Stimulated activated naive CD8-positive, alpha-beta T cell treated with anti-CD3 and anti-CD28 coated beads, Interleukin-15, amount 100 ng/mL, for 72 hours (primary cell): Measurements from ENCODE around the gene AHCYL2.

ENCODE experiments used
- ATAC-seq: fragments of 150-1000 bp; cut with Tn5 transposase; 2 replicates; pipeline ENCODE4 v1.10.0; 2021; ENCODE audit warnings: mild to moderate bottlenecking, moderate library complexity
- DNase-seq, 2 donors: peaks; one replicate each; pipeline ENCODE4 v3.0.0; 2021 to 2022
- H3K27ac Mint-ChIP-seq, 2 donors: one replicate each; pipeline ENCODE4 v1.8.0; 2022; ENCODE audit warnings: mild to moderate bottlenecking in 2 of 2, mixed read lengths in 2 of 2, moderate library complexity in 2 of 2
- H3K27me3 Mint-ChIP-seq: one replicate; pipeline ENCODE4 v1.8.0; 2022; ENCODE audit warnings: mixed read lengths
- H3K4me1 Mint-ChIP-seq: one replicate; pipeline ENCODE4 v1.8.0; 2022; ENCODE audit warnings: mild to moderate bottlenecking, mixed read lengths
- H3K4me3 Mint-ChIP-seq, 2 donors: one replicate each; pipeline ENCODE4 v1.8.0; 2022; ENCODE audit warnings: mild to moderate bottlenecking in 2 of 2, mixed read lengths in 2 of 2, moderate library complexity in 1 of 2
- H3K9me3 Mint-ChIP-seq, 2 donors: one replicate each; pipeline ENCODE4 v1.8.0; 2022; ENCODE audit warnings: mixed read lengths in 2 of 2

AHCYL2 gene

DNA sequence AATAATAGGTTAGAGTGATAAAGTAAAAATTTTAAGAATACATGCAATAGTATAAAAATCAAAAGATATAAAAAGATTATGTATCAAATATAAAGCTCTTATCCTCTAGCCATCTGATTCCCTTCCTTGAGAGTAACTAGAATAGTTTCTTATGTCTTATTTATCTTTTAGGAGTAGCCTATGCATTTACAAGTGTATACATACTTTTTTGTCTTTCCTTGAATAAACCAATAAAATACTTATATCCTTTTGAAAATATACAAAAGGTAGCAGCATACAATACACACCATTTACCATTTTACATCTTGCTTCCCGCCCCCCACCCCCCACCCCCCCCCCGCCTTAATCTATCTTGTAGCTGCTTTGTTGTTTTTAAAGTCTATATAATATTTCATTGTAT is 31.4 kb downstream of the AHCYL2 start:
- Mint-ChIP-seq H3K4me3 (no peak overlapping the region), H3K27ac (no peak overlapping the region), H3K4me1 (peaks cover 22% of the 10 kb centered on the region), H3K9me3 (no peaks in the 10 kb centered on the region), H3K27me3 (no peaks in the 10 kb centered on the region)
- DNase-seq (no peak), ATAC-seq (no peak)

DNA sequence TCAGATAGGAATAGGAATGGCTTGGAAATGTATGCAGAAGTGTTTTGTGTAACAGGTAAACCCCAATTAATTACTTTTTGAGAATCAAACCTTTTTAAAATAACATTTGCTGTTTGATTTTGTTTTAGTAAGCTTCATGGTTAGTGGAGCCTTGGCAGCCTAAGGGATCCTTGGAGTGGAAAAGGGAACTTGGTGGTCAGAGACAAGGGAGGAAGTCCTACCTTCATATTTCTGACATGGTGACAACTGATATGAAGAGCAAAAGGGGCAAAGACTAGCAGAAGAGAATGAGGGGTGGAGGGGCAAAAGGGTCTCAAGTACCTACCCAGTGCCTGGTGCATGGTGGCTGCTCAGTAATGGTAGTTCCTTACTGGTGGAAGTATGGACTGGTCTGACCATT is 32.3 kb downstream of the AHCYL2 start:
- Mint-ChIP-seq H3K4me3 (no peak overlapping the region), H3K27ac (no peak overlapping the region), H3K27me3 (no peaks in the 10 kb centered on the region), H3K4me1 (peaks cover 22% of the 10 kb centered on the region), H3K9me3 (no peaks in the 10 kb centered on the region)
- DNase-seq (no peak), ATAC-seq (no peak)

DNA sequence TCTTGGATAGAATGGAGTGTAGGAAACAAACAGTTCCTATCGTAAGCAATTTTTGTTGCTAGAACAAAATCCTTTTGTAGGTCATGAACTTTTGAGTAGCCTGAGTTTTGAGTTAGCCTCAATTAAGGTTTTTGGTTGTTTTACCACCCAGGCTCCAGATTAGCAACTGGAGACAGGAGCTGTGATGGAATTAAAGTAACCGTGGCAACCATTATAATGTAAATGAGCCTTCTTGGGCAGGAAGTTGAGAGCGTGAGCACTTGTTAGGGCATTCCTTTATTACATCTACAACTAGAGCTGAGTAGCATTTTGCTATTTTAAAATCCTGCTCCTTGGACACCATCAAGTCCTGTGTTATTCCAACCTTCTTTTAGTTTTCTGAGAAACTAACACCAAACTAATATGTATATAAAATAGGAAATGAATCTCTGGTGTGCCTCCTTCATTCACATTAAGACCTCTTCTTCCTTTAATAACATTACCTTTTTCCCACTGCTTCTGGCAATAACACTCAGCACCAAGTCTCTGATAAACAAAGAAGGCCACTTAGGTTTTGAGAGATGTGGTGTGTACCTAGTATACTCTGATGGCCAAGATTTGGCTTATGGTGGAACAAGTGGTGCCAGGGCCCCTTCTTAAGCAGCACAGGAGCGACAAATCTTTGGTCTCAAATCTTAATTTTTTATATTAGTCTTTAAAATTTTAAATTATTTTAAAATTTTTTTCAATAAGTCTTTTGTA is 34.0 kb downstream of the AHCYL2 start:
- H3K4me3 Mint-ChIP-seq, result peak overlapping the region; percentile 20 to 60

DNA sequence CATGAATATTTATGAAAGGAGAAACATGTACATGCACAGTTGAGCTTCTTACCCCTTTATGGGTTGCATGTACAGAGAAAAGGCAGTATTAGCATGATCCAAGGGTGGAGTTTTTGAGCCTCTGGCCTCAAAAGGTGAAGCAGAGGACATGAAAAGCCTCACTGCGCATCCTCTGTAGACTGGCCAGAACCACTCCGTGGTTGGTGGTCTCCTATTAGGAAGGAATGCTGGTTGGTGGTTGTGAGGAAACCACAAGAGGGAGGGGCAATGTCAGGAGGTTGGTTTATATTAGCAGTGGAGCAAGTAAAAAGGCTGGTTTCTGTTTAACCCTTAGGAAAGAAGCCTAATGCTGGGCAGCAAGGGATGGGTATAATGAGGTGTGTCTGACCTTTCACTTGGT is 37.5 kb downstream of the AHCYL2 start:
- Mint-ChIP-seq H3K4me1 (peaks cover 22% of the 10 kb centered on the region), H3K9me3 (no peaks in the 10 kb centered on the region), H3K27ac (peak overlapping the region in 1 of 2 donors; percentile 4), H3K4me3 (peak overlapping the region; percentile 6 to 64), H3K27me3 (no peaks in the 10 kb centered on the region)
- DNase-seq (peak in 1 of 2 donors; percentile 29), ATAC-seq (peak; percentile 52)

More for the DNA sequence above, 34.0 kb downstream of the AHCYL2 start:
- Mint-ChIP-seq H3K9me3 (no peaks in the 10 kb centered on the region), H3K27ac (no peak overlapping the region), H3K4me1 (peaks cover 22% of the 10 kb centered on the region), H3K27me3 (no peaks in the 10 kb centered on the region)
- ATAC-seq (no peak), DNase-seq (no peak)

DNA sequence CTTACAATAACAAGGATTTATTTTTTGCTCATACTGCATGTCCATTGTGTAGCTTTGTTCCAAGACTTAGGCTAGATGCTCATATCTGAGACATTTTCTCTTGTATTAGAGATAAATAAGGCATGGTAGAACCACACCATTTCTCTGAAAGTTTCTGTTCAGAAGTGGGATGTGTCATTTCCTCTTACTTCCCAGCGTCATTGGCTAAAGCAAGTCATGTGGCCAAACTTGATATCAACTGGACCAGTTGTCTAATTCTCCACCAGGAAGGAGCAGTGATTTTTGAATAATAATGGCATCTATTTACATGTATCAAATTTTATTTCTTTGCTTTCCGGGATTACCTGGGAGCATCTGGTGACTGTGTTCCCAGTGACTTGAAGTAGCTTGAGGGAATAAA is 38.3 kb downstream of the AHCYL2 start:
- no peak for ATAC-seq
- Mint-ChIP-seq H3K4me3 (no peak overlapping the region), H3K4me1 (peaks cover 28% of the 10 kb centered on the region)

DNA sequence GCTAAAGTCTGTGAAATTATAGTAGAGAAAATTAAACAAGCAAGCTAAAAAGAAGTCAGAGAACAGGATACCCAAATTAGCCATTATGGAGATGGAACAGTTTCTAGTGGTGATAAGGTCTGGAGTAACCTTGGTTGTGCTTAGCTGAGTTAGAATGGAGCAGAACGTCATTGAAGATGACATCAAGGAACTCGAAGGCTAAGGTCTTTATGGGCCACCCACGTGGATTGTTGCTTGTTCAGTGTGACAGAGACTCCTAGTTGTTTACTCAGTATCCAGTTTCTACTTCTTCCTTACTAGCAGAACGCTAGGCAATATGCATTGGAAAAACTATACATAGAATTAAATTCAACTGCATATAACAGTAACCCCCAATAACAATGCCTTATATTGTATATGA is 39.7 kb downstream of the AHCYL2 start:
- H3K9me3 Mint-ChIP-seq, result no peaks in the 10 kb centered on the region
- H3K27ac Mint-ChIP-seq, result no peak overlapping the region
- no peak for ATAC-seq
- no peak for DNase-seq
- H3K27me3 Mint-ChIP-seq, result no peaks in the 10 kb centered on the region
- peaks cover 16% of the 10 kb centered on the region for H3K4me1 Mint-ChIP-seq
- no peak overlapping the region for H3K4me3 Mint-ChIP-seq

More for the DNA sequence above, 38.3 kb downstream of the AHCYL2 start:
- Mint-ChIP-seq H3K9me3 (no peaks in the 10 kb centered on the region), H3K27ac (no peak overlapping the region), H3K27me3 (no peaks in the 10 kb centered on the region)
- no peak for DNase-seq

DNA sequence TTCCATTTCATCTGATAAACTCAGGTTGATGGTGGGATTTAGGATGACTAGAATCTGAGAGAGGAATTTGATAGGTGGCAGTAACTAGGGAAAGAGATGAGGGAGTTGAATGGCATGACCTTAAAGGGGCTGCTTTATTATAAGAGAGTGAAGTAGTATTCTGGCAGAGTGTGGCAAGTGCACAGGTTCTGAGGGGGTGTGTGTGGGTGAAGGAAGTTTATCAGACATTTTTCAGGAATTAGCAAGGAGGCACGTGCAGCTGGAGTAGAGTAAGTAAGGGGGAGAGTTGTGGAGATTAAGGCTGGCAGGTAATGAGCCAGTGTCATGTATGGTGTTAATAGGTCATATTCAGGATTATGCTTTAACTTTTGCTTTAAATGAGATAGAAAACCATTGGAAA is 40.5 kb downstream of the AHCYL2 start:
- DNase-seq, result no peak
- peaks cover 8% of the 10 kb centered on the region for H3K4me1 Mint-ChIP-seq
- H3K27me3 Mint-ChIP-seq, result no peaks in the 10 kb centered on the region
- no peak for ATAC-seq
- no peak overlapping the region for H3K4me3 Mint-ChIP-seq
- H3K9me3 Mint-ChIP-seq, result no peaks in the 10 kb centered on the region
- no peak overlapping the region for H3K27ac Mint-ChIP-seq

DNA sequence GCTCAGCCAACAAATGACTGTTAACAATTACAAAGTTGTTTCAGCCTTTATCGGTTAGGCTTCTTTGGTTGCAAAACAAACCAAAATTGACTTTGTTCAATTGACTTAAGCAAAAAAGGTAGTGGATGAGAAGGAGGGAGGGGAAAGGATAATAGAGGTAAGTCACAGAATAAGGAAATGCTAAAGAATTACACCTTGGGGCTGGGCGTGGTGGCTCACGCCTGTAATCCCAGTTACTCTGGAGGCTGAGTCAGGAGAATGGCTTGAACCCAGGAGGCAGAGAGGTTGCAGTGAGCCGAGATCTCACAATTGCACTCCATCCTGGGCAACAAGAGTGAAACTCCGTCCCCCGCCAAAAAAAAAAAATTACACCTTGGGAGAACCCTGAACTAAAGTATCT is 41.4 kb downstream of the AHCYL2 start:
- no peak for DNase-seq
- Mint-ChIP-seq H3K4me1 (peaks cover 12% of the 10 kb centered on the region), H3K27me3 (no peaks in the 10 kb centered on the region), H3K27ac (no peak overlapping the region), H3K4me3 (no peak overlapping the region), H3K9me3 (no peaks in the 10 kb centered on the region)
- ATAC-seq, result no peak

DNA sequence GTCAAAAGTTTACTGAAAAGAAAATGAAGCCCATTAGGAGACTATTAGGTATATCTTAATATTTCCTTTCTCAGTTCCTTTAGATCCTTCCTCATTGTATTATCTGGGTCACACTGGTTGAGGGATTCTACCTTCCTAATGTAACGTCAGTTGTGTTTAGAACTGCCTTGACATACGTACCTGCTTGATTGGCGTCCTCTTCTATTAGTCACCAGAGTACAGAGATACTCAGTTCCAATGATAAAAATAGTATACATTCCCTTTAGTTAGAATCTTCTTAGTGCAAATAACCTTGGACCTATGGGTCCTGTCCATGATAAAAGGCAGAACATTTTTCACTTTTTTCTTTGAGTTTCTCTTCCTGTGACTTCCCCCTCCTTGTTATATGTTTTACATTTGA is 45.2 kb downstream of the AHCYL2 start:
- ATAC-seq, result no peak

DNA sequence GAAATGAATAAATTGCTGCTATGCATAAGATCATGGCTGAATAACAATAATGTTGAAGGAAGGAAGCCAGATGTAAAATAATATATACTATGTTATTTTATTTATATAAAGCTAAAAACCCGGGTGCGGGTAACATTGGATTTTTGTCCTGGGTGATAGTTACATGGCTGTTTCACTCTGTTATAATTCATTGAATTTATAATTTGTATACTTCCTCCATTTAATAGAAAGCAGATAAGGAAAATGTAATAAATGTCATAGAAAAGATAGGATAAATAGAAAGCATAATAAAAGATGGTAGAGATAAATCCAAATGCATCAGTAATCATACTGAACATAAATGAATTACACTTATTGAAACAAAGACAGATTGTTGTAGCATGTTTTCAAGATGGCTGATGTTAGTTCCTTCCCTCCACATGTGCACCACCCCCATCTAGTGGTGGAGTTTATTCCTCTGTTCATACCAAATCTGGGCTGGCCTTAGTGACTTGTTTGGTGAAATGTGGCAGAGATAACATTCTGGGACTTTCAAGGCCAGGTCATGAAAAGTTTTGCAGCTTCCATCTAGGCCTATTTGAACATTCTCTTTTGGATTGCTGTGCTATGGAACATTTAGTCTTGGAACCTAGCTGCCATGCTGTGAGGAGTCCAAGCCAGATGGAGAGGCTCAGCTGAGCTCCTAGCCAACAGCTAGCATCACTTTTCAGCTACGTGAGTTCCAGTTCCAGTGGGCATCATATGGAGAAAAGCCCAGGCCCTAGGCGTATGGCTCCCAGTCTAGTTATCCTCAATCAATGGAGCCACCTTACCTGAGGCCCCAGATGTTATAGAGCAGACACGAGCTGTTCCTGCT is 46.9 kb downstream of the AHCYL2 start:
- no peak overlapping the region for H3K27ac Mint-ChIP-seq

More for the DNA sequence above, 45.2 kb downstream of the AHCYL2 start:
- no peak for DNase-seq
- Mint-ChIP-seq H3K4me1 (peaks cover 12% of the 10 kb centered on the region), H3K27me3 (no peaks in the 10 kb centered on the region), H3K9me3 (no peaks in the 10 kb centered on the region), H3K4me3 (no peak overlapping the region), H3K27ac (no peak overlapping the region)

DNA sequence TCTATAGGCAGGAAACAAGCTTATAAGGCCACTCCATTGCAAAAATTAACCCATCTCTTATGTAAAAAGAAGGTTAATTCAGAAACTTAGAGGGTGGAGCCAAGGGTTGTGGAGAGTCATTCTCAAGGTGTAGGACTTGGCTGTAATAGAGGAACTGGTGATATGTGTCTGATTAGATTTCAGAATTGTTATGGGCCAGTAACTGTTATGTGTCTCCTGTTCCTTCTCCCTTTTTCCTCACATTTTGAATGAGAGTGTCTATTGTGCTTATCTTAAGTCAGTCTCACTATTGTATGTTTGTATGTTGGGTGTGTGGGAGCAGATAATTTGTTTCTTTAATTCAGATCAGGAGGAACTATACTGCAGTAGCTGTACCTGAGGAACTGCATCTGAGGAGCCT is 49.1 kb downstream of the AHCYL2 start:
- ATAC-seq (no peak), DNase-seq (no peak)
- H3K27ac Mint-ChIP-seq, result no peak overlapping the region
- no peaks in the 10 kb centered on the region for H3K27me3 Mint-ChIP-seq
- H3K4me1 Mint-ChIP-seq, result peaks cover 6% of the 10 kb centered on the region
- H3K9me3 Mint-ChIP-seq, result no peaks in the 10 kb centered on the region
- no peak overlapping the region for H3K4me3 Mint-ChIP-seq

More for the DNA sequence above, 46.9 kb downstream of the AHCYL2 start:
- no peaks in the 10 kb centered on the region for H3K9me3 Mint-ChIP-seq
- H3K4me1 Mint-ChIP-seq, result peaks cover 12% of the 10 kb centered on the region
- no peaks in the 10 kb centered on the region for H3K27me3 Mint-ChIP-seq
- peak; percentile 91 for ATAC-seq
- DNase-seq, result peak; percentile 56 to 62
- H3K4me3 Mint-ChIP-seq, result peak overlapping the region; percentile 19 to 38

DNA sequence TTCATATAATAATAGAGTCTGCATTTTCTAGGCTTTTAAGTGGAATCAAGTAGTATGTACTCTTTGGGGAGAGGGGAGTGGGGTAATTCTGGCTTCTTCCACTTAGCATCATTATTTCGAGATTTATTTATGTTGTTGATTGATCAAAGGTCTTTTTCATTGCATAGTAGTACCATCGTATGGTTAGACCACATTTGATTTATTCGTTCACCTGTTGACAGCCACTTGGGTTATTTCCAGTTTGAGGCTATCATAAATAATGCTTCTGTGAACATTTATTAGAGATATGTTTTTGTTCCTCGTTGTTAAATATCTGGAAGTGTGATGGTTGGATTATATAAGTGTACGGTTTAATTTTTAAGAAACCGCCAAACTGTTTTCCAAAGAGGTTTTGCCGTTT is 52.8 kb downstream of the AHCYL2 start:
- ATAC-seq (no peak), DNase-seq (no peak)
- no peak overlapping the region for H3K4me3 Mint-ChIP-seq
- no peaks in the 10 kb centered on the region for H3K27me3 Mint-ChIP-seq
- H3K27ac Mint-ChIP-seq, result no peak overlapping the region
- H3K4me1 Mint-ChIP-seq, result peaks cover 6% of the 10 kb centered on the region
- no peaks in the 10 kb centered on the region for H3K9me3 Mint-ChIP-seq

DNA sequence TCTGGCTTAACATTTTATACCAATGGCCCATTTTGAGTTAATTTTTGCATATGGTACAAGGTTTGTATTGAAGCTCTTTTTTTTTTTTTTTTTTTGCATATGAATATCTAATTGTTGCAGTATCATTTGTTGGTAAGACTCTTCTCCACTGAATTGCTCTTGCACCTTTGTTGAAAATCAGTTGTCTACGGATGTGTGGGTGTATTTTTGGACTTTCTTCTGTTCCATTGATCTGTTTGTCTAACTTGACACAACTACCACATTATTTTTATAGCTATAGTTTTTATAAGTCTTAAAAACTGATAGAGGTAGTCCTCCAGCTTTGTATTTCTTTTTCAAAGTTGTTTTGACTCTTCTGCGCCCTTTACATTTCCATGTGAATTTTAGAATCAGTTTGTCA is 53.9 kb downstream of the AHCYL2 start:
- no peak overlapping the region for H3K27ac Mint-ChIP-seq
- H3K4me1 Mint-ChIP-seq, result peaks cover 6% of the 10 kb centered on the region
- no peak for DNase-seq
- no peak overlapping the region for H3K4me3 Mint-ChIP-seq
- no peaks in the 10 kb centered on the region for H3K27me3 Mint-ChIP-seq
- no peaks in the 10 kb centered on the region for H3K9me3 Mint-ChIP-seq
- no peak for ATAC-seq

DNA sequence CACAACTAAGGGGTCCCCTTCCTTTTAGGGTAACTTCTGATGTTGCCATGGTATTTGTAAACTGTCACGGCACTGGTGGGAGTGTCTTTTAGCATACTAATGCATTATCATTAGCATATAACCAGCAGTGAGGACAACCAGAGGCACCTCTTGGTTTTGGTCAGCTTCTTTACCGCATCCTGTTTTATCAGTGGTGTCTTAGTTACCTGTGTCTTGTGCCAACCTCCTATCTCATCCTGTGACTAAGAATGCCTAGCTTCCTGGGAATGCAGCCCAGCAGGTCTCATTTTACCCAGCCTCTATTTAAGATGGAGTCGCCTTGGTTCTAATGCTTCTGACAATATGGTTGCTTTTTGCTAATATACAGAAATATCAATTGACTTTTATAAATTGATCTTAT is 54.9 kb downstream of the AHCYL2 start:
- Mint-ChIP-seq H3K9me3 (no peaks in the 10 kb centered on the region), H3K27ac (no peak overlapping the region), H3K27me3 (no peaks in the 10 kb centered on the region), H3K4me1 (peaks cover 6% of the 10 kb centered on the region), H3K4me3 (no peak overlapping the region)
- peak; percentile 64 for ATAC-seq
- no peak for DNase-seq

DNA sequence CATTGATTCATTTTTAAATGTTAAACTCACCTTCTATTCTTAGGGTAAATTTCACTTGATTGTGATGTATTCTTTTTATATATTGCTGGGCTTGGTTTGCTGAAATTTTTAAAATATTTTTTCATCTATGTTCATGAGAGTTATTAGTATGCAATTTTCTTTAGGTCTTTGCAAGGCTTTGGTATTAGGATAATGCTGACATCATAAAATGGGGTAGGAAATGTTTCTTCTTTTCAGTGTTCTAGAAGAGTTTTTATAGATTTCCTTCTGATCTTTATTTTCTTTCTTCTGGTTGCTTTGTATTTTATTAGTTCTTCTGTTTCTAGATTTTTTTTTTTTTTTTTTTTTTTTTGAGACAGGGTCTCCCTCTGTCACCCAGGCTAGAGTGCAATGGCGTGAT is 56.3 kb downstream of the AHCYL2 start:
- Mint-ChIP-seq H3K27ac (no peak overlapping the region), H3K9me3 (no peaks in the 10 kb centered on the region), H3K4me3 (no peak overlapping the region), H3K4me1 (peaks cover 6% of the 10 kb centered on the region), H3K27me3 (no peaks in the 10 kb centered on the region)
- ATAC-seq (no peak), DNase-seq (no peak)

DNA sequence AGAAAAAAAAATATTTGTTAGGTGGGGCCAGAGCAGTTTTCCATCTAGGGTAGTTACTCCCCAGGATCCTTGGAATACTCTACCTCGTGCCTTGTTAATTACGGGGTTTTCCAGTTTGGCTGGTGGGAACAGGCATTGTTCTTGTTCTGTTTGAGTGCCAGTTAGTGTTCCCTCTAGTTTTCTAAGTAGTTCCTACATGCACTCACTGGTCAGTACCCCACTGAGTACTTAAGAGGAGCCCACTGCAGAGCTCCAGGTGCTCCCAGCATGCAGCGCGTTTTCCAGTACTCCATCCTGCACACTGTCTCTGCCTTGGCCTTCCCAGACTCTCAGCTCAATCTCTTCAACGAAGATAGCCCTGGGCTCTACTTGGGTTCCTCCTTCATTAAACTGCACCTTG is 58.0 kb downstream of the AHCYL2 start:
- peaks cover 6% of the 10 kb centered on the region for H3K4me1 Mint-ChIP-seq
- no peaks in the 10 kb centered on the region for H3K27me3 Mint-ChIP-seq
- DNase-seq (no peak), ATAC-seq (no peak)
- H3K9me3 Mint-ChIP-seq, result no peaks in the 10 kb centered on the region
- H3K27ac Mint-ChIP-seq, result no peak overlapping the region
- no peak overlapping the region for H3K4me3 Mint-ChIP-seq
